Measurements from ENCODE around the gene ASAP2.

DNA sequence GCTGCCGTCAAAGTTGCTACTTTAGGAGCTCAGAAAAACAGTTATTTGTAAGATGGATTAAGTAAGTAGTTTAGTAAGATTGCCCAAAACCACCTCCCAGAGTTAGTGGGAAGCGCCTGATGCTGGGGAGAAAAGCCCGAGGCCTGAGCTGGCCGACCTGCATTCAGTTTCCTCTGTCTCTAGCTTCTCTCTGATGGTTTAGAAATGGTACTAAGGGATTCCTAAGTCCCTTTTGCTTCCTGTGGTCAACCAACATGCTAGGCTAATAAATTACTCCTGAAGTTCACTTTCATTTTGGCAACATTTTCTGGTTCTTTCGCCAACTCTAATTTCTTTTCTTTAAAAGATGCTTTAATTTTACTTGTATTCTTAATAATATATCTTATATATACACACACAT lies 60.1 kb downstream of the ASAP2 start:
- TF ChIP-seq CTCF (IDR thresholded peaks at IDR 0.05) (no peak), EP300 (IDR thresholded peaks at IDR 0.05) (no peak), POLR2A (IDR thresholded peaks at IDR 0.05) (no peak), POLR2AphosphoS5 (IDR thresholded peaks at IDR 0.05) (no peak)
